Upper lobe of left lung (tissue), 4 donors: ENCODE data around the gene GFRA1.

Experiments used
- CTCF ChIP-seq, 6 experiments: fragments of 450-650 bp in 4 of 6; fragments of 200-600 bp in 2 of 6; sonication (generic) in 2 of 6; IDR thresholded peaks; one replicate each; pipeline ENCODE4 v1.5.1; 2016 to 2019; ENCODE audit warnings: antibody characterized with exemption in 6 of 6
- POLR2A ChIP-seq, 4 donors: fragments of 450-650 bp; IDR thresholded peaks; one replicate each; pipeline ENCODE4 v1.5.1; 2016 to 2017; ENCODE audit warnings: antibody characterized with exemption in 4 of 4, mild to moderate bottlenecking in 2 of 4
- POLR2AphosphoS5 ChIP-seq, 2 donors: sonication (generic); formaldehyde crosslinking; IDR thresholded peaks; one replicate each; pipeline ENCODE4 v1.5.1; 2017; ENCODE audit warnings: antibody characterized with exemption in 2 of 2

DNA sequence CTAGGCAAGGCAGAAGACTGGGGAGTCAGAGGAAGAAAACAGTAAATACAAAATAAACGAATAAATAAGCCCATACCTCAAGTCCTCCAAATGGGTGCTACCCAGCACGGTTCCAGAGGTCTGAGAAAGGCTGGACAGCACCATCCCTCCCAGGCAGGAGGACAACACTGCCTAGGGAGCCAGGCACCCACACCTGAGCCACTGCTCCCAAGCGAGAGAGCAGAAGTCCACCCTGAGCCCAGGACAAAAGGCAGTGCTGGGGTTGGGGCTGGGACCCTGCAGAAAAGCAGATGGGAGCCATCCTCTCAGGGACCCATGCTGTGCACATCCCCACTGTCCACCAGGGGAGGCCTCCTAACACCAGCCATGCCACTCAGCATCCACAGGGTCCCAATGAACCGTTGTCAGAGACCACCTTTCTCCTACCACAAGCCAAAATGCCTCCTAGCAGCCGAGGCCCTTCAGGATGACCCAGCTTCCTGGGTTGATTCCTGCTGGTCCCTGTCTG is 16.2 kb downstream of the GFRA1 start:
- TF ChIP-seq CTCF (IDR thresholded peaks at IDR 0.05) (no peak), POLR2A (IDR thresholded peaks at IDR 0.05) (no peak), POLR2AphosphoS5 (IDR thresholded peaks at IDR 0.05) (no peak)
